DND-41 (cell line): ENCODE results near the gene CHRNE.

Experiments used
- CTCF ChIP-seq: IDR thresholded peaks from 2 replicates; pipeline ENCODE4 v1.5.1; 2012; ENCODE audit warnings: borderline replicate concordance, low read length, moderate library complexity, mild to moderate bottlenecking; ENCODE audit not compliant: poor library complexity, severe bottlenecking; ENCODE audit errors: extremely low read depth
- EZH2 ChIP-seq: IDR thresholded peaks from 3 replicates; pipeline ENCODE4 v1.6.1; 2012; ENCODE audit warnings: borderline replicate concordance, low read depth, mild to moderate bottlenecking, moderate library complexity, low read length, inconsistent platforms; ENCODE audit not compliant: severe bottlenecking

GRCh38 chr17:4901648-4902344 is 1.1 kb downstream of the CHRNE start:
- no peak for TF ChIP-seq EZH2
- no peak for TF ChIP-seq CTCF
